Activated CD4-positive, alpha-beta memory T cell treated with anti-CD3 and anti-CD28 coated beads, Interleukin-2, amount 10 ng/mL, durations not matched to agents 7 days and 5 days (primary cell): ENCODE measurements around the gene C1RL. TPM values are rescaled to one million over a fixed set of nuclear protein-coding genes. Genes with fewer than 3 reads are reported as not detected.

Experiments used
- CTCF ChIA-PET: fragments of 350-600 bp; sonication (Branson Sonifier 250); formaldehyde crosslinking; loops from one replicate; lab custom pipeline; 2021; ENCODE audit warnings: antibody characterized with exemption, inconsistent platforms; lab: Charles Lee
- POLR2A ChIA-PET: fragments of 350-600 bp; sonication (Branson Sonifier 250); formaldehyde crosslinking; loops from one replicate; lab custom pipeline; 2021; ENCODE audit warnings: antibody characterized with exemption; lab: Charles Lee
- DNase-seq: peaks from one replicate; pipeline ENCODE4 v3.0.0-alpha.2; 2020
- H3K27ac Mint-ChIP-seq: one replicate; pipeline ENCODE4 v1.8.0; 2021; ENCODE audit warnings: mild to moderate bottlenecking, mixed read lengths
- H3K27me3 Mint-ChIP-seq: one replicate; pipeline ENCODE4 v1.8.0; 2021; ENCODE audit warnings: mixed read lengths
- H3K36me3 Mint-ChIP-seq: one replicate; pipeline ENCODE4 v1.8.0; 2021; ENCODE audit warnings: low read depth, mixed read lengths
- H3K4me1 Mint-ChIP-seq: one replicate; pipeline ENCODE4 v1.8.0; 2021; ENCODE audit warnings: mixed read lengths
- H3K4me3 Mint-ChIP-seq: one replicate; pipeline ENCODE4 v1.8.0; 2021; ENCODE audit warnings: mild to moderate bottlenecking, mixed read lengths
- H3K9me3 Mint-ChIP-seq: one replicate; pipeline ENCODE4 v1.8.0; 2021; ENCODE audit warnings: mixed read lengths
- total RNA-seq, 2 experiments: library from RNA; stranded (reverse); gene quantifications; one replicate each; pipeline ENCODE4 v1.2.3, GENCODE V29; 2021

C1RL gene
- total RNA-seq, 2 experiments from 2014 or later = 26.5 to 28.8 TPM

GRCh38 chr12:7083125-7083524, 25.9 kb downstream of the C1RL start:
- H3K27me3 Mint-ChIP-seq = peaks cover 1% of the 10 kb centered on the region
- peaks cover 7% of the 10 kb centered on the region for H3K9me3 Mint-ChIP-seq
- H3K36me3 Mint-ChIP-seq = peaks cover 6% of the 10 kb centered on the region
- H3K4me1 Mint-ChIP-seq = no peaks in the 10 kb centered on the region
- no peak for DNase-seq
- no peak overlapping the region for H3K27ac Mint-ChIP-seq
- no peak overlapping the region for H3K4me3 Mint-ChIP-seq
- CTCF ChIA-PET = interaction anchor here (1.2 kb wide), 1 partner anchor 65 kb away, joined by 3 read pairs; the partner anchor contains the start of gene LPCAT3
- POLR2A ChIA-PET = no interaction called here

- CTCF ChIA-PET = no interaction called here
- Mint-ChIP-seq H3K27ac (no peak overlapping the region), H3K9me3 (peaks cover 7% of the 10 kb centered on the region), H3K27me3 (peaks cover 5% of the 10 kb centered on the region), H3K36me3 (peaks cover 6% of the 10 kb centered on the region), H3K4me3 (no peak overlapping the region), H3K4me1 (peaks cover 3% of the 10 kb centered on the region)
- POLR2A ChIA-PET = no interaction called here
- DNase-seq = no peak
Measured at GRCh38 chr12:7081037-7081436, 28.0 kb downstream of the C1RL start.

GRCh38 chr12:7079826-7080125, 29.2 kb downstream of the C1RL start:
- ChIA-PET CTCF (interaction anchor here (0.6 to 1.1 kb wide), 4 partner anchors 9 to 37 kb away, joined by 3 read pairs; no protein-coding TSS in a partner anchor), POLR2A (interaction anchor here (1.2 kb wide), 1 partner anchor 28 kb away, joined by 3 read pairs; no protein-coding TSS in a partner anchor)
- H3K27me3 Mint-ChIP-seq = peaks cover 14% of the 10 kb centered on the region
- peaks cover 7% of the 10 kb centered on the region for H3K9me3 Mint-ChIP-seq
- H3K4me3 Mint-ChIP-seq = no peak overlapping the region
- no peak for DNase-seq
- no peak overlapping the region for H3K27ac Mint-ChIP-seq
- H3K36me3 Mint-ChIP-seq = peaks cover 6% of the 10 kb centered on the region
- peaks cover 13% of the 10 kb centered on the region for H3K4me1 Mint-ChIP-seq

- POLR2A ChIA-PET = no interaction called here
- H3K4me3 Mint-ChIP-seq = no peak overlapping the region
- peaks cover 3% of the 10 kb centered on the region for H3K36me3 Mint-ChIP-seq
- CTCF ChIA-PET = no interaction called here
- no peak for DNase-seq
- no peak overlapping the region for H3K27ac Mint-ChIP-seq
- peaks cover 4% of the 10 kb centered on the region for H3K9me3 Mint-ChIP-seq
- peaks cover 13% of the 10 kb centered on the region for H3K4me1 Mint-ChIP-seq
- H3K27me3 Mint-ChIP-seq = peaks cover 18% of the 10 kb centered on the region
Measured at GRCh38 chr12:7078163-7078562, 30.9 kb downstream of the C1RL start.

GRCh38 chr12:7076493-7076892, 32.5 kb downstream of the C1RL start:
- no peak overlapping the region for H3K4me3 Mint-ChIP-seq
- no peaks in the 10 kb centered on the region for H3K36me3 Mint-ChIP-seq
- CTCF ChIA-PET = interaction anchor here (1.0 kb wide), 1 partner anchor 58 kb away, joined by 4 read pairs; the partner anchor contains the start of gene LPCAT3
- no peak overlapping the region for H3K27ac Mint-ChIP-seq
- H3K4me1 Mint-ChIP-seq = peaks cover 13% of the 10 kb centered on the region
- POLR2A ChIA-PET = interaction anchor here (1.0 kb wide), 1 partner anchor 149 kb away, joined by 4 read pairs; no protein-coding TSS in a partner anchor
- peaks cover 30% of the 10 kb centered on the region for H3K27me3 Mint-ChIP-seq
- no peaks in the 10 kb centered on the region for H3K9me3 Mint-ChIP-seq
- no peak for DNase-seq

GRCh38 chr12:7075939-7076338, 33.1 kb downstream of the C1RL start:
- DNase-seq = no peak
- H3K27ac Mint-ChIP-seq = no peak overlapping the region
- no peak overlapping the region for H3K4me3 Mint-ChIP-seq
- peaks cover 13% of the 10 kb centered on the region for H3K4me1 Mint-ChIP-seq
- CTCF ChIA-PET = no interaction called here
- no peaks in the 10 kb centered on the region for H3K9me3 Mint-ChIP-seq
- POLR2A ChIA-PET = interaction anchor here (1.0 kb wide), 1 partner anchor 149 kb away, joined by 4 read pairs; no protein-coding TSS in a partner anchor
- peaks cover 30% of the 10 kb centered on the region for H3K27me3 Mint-ChIP-seq
- no peaks in the 10 kb centered on the region for H3K36me3 Mint-ChIP-seq

GRCh38 chr12:7075518-7075917, 33.5 kb downstream of the C1RL start:
- Mint-ChIP-seq H3K27ac (no peak overlapping the region), H3K36me3 (no peaks in the 10 kb centered on the region), H3K4me3 (no peak overlapping the region), H3K27me3 (peaks cover 34% of the 10 kb centered on the region), H3K9me3 (no peaks in the 10 kb centered on the region), H3K4me1 (peaks cover 13% of the 10 kb centered on the region)
- no peak for DNase-seq
- ChIA-PET POLR2A (no interaction called here), CTCF (no interaction called here)

- Mint-ChIP-seq H3K9me3 (no peaks in the 10 kb centered on the region), H3K4me1 (peaks cover 13% of the 10 kb centered on the region), H3K27me3 (peaks cover 34% of the 10 kb centered on the region), H3K4me3 (no peak overlapping the region), H3K36me3 (no peaks in the 10 kb centered on the region), H3K27ac (no peak overlapping the region)
- ChIA-PET CTCF (no interaction called here), POLR2A (no interaction called here)
- no peak for DNase-seq
Measured at GRCh38 chr12:7073946-7074345, 35.1 kb downstream of the C1RL start.

GRCh38 chr12:7072554-7072953, 36.5 kb downstream of the C1RL start:
- H3K27me3 Mint-ChIP-seq = peaks cover 34% of the 10 kb centered on the region
- no peaks in the 10 kb centered on the region for H3K9me3 Mint-ChIP-seq
- DNase-seq = no peak
- POLR2A ChIA-PET = no interaction called here
- H3K27ac Mint-ChIP-seq = no peak overlapping the region
- H3K4me3 Mint-ChIP-seq = no peak overlapping the region
- H3K36me3 Mint-ChIP-seq = no peaks in the 10 kb centered on the region
- peaks cover 13% of the 10 kb centered on the region for H3K4me1 Mint-ChIP-seq
- CTCF ChIA-PET = no interaction called here

GRCh38 chr12:7072035-7072434, 37.0 kb downstream of the C1RL start:
- CTCF ChIA-PET = no interaction called here
- no peaks in the 10 kb centered on the region for H3K9me3 Mint-ChIP-seq
- peaks cover 33% of the 10 kb centered on the region for H3K27me3 Mint-ChIP-seq
- DNase-seq = no peak
- H3K4me3 Mint-ChIP-seq = no peak overlapping the region
- POLR2A ChIA-PET = no interaction called here
- H3K4me1 Mint-ChIP-seq = peaks cover 13% of the 10 kb centered on the region
- no peaks in the 10 kb centered on the region for H3K36me3 Mint-ChIP-seq
- H3K27ac Mint-ChIP-seq = no peak overlapping the region

- Mint-ChIP-seq H3K27me3 (peaks cover 25% of the 10 kb centered on the region), H3K9me3 (no peaks in the 10 kb centered on the region), H3K4me3 (no peak overlapping the region), H3K27ac (no peak overlapping the region), H3K36me3 (no peaks in the 10 kb centered on the region), H3K4me1 (no peaks in the 10 kb centered on the region)
- CTCF ChIA-PET = no interaction called here
- no peak for DNase-seq
- POLR2A ChIA-PET = interaction anchor here (1.0 to 1.4 kb wide), 2 partner anchors 10 to 38 kb away, joined by 3 to 4 read pairs; no protein-coding TSS in a partner anchor
Measured at GRCh38 chr12:7069386-7069785, 39.6 kb downstream of the C1RL start.

GRCh38 chr12:7068994-7069346, 40.0 kb downstream of the C1RL start:
- no peak for DNase-seq
- H3K4me3 Mint-ChIP-seq = no peak overlapping the region
- CTCF ChIA-PET = no interaction called here
- POLR2A ChIA-PET = interaction anchor here (1.0 to 1.4 kb wide), 2 partner anchors 9 to 39 kb away, joined by 3 to 4 read pairs; no protein-coding TSS in a partner anchor
- no peaks in the 10 kb centered on the region for H3K9me3 Mint-ChIP-seq
- no peak overlapping the region for H3K27ac Mint-ChIP-seq
- peaks cover 26% of the 10 kb centered on the region for H3K27me3 Mint-ChIP-seq
- no peaks in the 10 kb centered on the region for H3K36me3 Mint-ChIP-seq
- H3K4me1 Mint-ChIP-seq = no peaks in the 10 kb centered on the region

- DNase-seq = no peak
- POLR2A ChIA-PET = interaction anchor here (1.0 to 1.4 kb wide), 2 partner anchors 9 to 39 kb away, joined by 3 to 4 read pairs; no protein-coding TSS in a partner anchor
- H3K36me3 Mint-ChIP-seq = no peaks in the 10 kb centered on the region
- no peak overlapping the region for H3K4me3 Mint-ChIP-seq
- peaks cover 23% of the 10 kb centered on the region for H3K27me3 Mint-ChIP-seq
- H3K27ac Mint-ChIP-seq = no peak overlapping the region
- H3K9me3 Mint-ChIP-seq = no peaks in the 10 kb centered on the region
- CTCF ChIA-PET = no interaction called here
- H3K4me1 Mint-ChIP-seq = no peaks in the 10 kb centered on the region
Measured at GRCh38 chr12:7068240-7068993, 40.6 kb downstream of the C1RL start.
